ENCODE measurements around the gene NAV2. TPM values are rescaled to one million over a fixed set of nuclear protein-coding genes. Genes with fewer than 3 reads are reported as not detected.

NAV2 gene
- total RNA-seq, 1 experiment from 2014 or later = 46.3 TPM

DNA sequence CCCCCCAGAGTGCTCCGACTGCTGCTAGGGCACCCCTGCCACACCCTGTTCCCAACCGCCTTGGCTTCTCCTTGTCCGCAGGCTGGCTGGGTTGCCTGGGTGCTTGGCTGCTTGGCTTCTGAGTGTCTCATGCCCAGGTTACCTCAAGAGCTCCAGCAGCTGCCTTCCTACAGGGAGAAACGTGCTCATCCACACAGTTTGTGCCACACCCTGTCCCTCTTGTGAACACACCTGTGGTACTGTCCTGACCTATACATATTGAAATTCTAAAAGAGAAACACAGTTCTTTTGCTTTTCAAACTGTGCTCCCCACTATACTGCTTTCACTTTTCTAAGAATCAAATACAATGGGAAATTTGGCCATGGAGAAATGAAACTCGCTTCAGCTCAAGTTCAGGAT, 256.2 kb downstream of the NAV2 start:
- Histone ChIP-seq H2BK15ac (ENCODE audit: low read depth, low read length) (no peak overlapping the region), H3K23ac (ENCODE audit: insufficient read length, low read depth, low read length) (no peak overlapping the region), H3T11ph (ENCODE audit: low read length) (no peak overlapping the region), H4K20me1 (ENCODE audit: control insufficient read depth, insufficient read depth, insufficient read length) (no peaks in the 10 kb centered on the region), H2AFZ (ENCODE audit: low read length) (no peak overlapping the region), H3K56ac (ENCODE audit: insufficient read length, low read depth, low read length) (no peak overlapping the region), H3K9me3 (ENCODE audit: control insufficient read depth, low read depth, low read length) (no peaks in the 10 kb centered on the region), H4K8ac (replicated peaks; ENCODE audit: insufficient read length, low read depth, low read length) (no peak overlapping the region), H3K27me3 (ENCODE audit: insufficient read depth, low read length) (no peaks in the 10 kb centered on the region), H3K79me2 (ENCODE audit: insufficient read depth, low read length) (no peaks in the 10 kb centered on the region), H2BK5ac (ENCODE audit: insufficient read length, low read length) (no peak overlapping the region), H3K27ac (ENCODE audit: insufficient read length, low read depth, low read length) (no peak overlapping the region), H3K9ac (ENCODE audit: extremely low read depth, insufficient read length, low read length) (no peak overlapping the region), H2BK120ac (ENCODE audit: low read depth, low read length, poor library complexity, severe bottlenecking) (no peak overlapping the region), H4K5ac (ENCODE audit: insufficient read length, low read depth, low read length) (no peak overlapping the region), H3K4me1 (ENCODE audit: insufficient read depth, low read length) (no peaks in the 10 kb centered on the region), H3K4me2 (ENCODE audit: insufficient read depth, insufficient read length, low read length) (no peak overlapping the region), H3K23me2 (ENCODE audit: insufficient read length, low read depth, low read length, poor library complexity, severe bottlenecking) (no peaks in the 10 kb centered on the region), H2AK5ac (ENCODE audit: insufficient read length, low read length) (no peak overlapping the region), H3K14ac (ENCODE audit: insufficient read depth, low read length) (no peak overlapping the region; the same call in 1 of the 2 replicates), H4K91ac (ENCODE audit: insufficient read length, low read depth, low read length) (no peak overlapping the region), H3K4ac (ENCODE audit: low read depth, low read length) (no peak overlapping the region), H2BK20ac (ENCODE audit: low read depth, low read length, poor library complexity, severe bottlenecking) (no peak overlapping the region), H3K18ac (ENCODE audit: insufficient read length, low read depth, low read length) (no peak overlapping the region), H2BK12ac (ENCODE audit: insufficient read length, low read depth, low read length) (no peak overlapping the region), H3K79me1 (ENCODE audit: insufficient read depth, low read depth, low read length, poor library complexity, severe bottlenecking) (no peaks in the 10 kb centered on the region)
- Mint-ChIP-seq H3K27ac (no peak overlapping the region), H3K27me3 (ENCODE audit: low read depth) (no peaks in the 10 kb centered on the region), H3K4me3 (no peak overlapping the region), H3K9me3 (no peaks in the 10 kb centered on the region), H3K4me1 (no peaks in the 10 kb centered on the region), H3K36me3 (ENCODE audit: insufficient read depth in 1 of 3, low read depth in 3 of 3) (peaks cover 8 to 21% (median 15%) of the 10 kb centered on the region in 3 experiments; a peak in 6 of 7 replicates)
- no peak for DNase-seq
- WGBS (ENCODE audit: extremely low coverage, insufficient read length, low lambda C conversion rate) = no CpG with 5 or more reads among the region's 5 CpGs
- TF ChIP-seq, protein P1, sequence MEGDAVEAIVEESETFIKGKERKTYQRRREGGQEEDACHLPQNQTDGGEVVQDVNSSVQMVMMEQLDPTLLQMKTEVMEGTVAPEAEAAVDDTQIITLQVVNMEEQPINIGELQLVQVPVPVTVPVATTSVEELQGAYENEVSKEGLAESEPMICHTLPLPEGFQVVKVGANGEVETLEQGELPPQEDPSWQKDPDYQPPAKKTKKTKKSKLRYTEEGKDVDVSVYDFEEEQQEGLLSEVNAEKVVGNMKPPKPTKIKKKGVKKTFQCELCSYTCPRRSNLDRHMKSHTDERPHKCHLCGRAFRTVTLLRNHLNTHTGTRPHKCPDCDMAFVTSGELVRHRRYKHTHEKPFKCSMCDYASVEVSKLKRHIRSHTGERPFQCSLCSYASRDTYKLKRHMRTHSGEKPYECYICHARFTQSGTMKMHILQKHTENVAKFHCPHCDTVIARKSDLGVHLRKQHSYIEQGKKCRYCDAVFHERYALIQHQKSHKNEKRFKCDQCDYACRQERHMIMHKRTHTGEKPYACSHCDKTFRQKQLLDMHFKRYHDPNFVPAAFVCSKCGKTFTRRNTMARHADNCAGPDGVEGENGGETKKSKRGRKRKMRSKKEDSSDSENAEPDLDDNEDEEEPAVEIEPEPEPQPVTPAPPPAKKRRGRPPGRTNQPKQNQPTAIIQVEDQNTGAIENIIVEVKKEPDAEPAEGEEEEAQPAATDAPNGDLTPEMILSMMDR (conservative IDR thresholded peaks at IDR 0.05) = no peak
